ENCODE results near the gene EEF2KMT.
"Not testable (repeated sequence)": the region's sequence is repeated elsewhere in the genome, so short reads cannot be mapped to it uniquely, and the experiment has no call there.

DNA sequence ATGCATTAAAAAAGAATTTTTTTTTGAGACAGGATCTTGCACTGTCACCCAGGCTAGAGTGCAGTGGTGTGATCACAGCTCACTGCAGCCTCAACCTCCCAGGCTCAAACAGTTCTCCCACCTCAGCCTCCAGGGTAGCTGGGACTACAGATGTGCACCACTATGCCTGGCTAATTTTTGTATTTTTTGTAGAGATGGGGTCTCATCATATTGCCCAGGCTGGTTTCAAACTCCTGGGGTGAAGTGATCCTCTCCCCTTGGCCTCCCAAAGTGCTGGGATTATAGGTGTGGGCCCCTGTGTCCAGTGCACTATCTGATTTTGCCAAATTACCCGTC, 47.0 kb upstream of the EEF2KMT start:
- TF ChIP-seq, protein P1, sequence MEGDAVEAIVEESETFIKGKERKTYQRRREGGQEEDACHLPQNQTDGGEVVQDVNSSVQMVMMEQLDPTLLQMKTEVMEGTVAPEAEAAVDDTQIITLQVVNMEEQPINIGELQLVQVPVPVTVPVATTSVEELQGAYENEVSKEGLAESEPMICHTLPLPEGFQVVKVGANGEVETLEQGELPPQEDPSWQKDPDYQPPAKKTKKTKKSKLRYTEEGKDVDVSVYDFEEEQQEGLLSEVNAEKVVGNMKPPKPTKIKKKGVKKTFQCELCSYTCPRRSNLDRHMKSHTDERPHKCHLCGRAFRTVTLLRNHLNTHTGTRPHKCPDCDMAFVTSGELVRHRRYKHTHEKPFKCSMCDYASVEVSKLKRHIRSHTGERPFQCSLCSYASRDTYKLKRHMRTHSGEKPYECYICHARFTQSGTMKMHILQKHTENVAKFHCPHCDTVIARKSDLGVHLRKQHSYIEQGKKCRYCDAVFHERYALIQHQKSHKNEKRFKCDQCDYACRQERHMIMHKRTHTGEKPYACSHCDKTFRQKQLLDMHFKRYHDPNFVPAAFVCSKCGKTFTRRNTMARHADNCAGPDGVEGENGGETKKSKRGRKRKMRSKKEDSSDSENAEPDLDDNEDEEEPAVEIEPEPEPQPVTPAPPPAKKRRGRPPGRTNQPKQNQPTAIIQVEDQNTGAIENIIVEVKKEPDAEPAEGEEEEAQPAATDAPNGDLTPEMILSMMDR (IDR thresholded peaks at IDR 0.05), result not testable (repeated sequence)
- not testable (repeated sequence) for TF ChIP-seq POLR2A (IDR thresholded peaks at IDR 0.05)

Measured in uterus (tissue), 2 donors.